SU-DHL-6 (cell line): Measurements from ENCODE around the gene DLG2.

Experiments used
- H2AFZ ChIP-seq: fragments of 200-600 bp; sonication (generic); 2 replicates; pipeline ENCODE4 v1.6.1; 2014; ENCODE audit warnings: low read depth, mild to moderate bottlenecking, moderate library complexity, mixed read lengths, antibody characterized with exemption, low read length; ENCODE audit not compliant: severe bottlenecking
- H3F3A ChIP-seq: fragments of 200-600 bp; shearing (Covaris generic); 2 replicates; pipeline ENCODE4 v1.6.0; 2016; ENCODE audit warnings: antibody characterized with exemption, mild to moderate bottlenecking; ENCODE audit not compliant: insufficient read depth
- H3K27ac ChIP-seq: fragments of 200-600 bp; sonication (generic); 2 replicates; pipeline ENCODE4 v1.5.1; 2016; ENCODE audit warnings: low read depth, mild to moderate bottlenecking, low read length, moderate library complexity, mixed read lengths
- H3K27me3 ChIP-seq: fragments of 200-600 bp; sonication (generic), shearing (Covaris generic); 2 replicates; pipeline ENCODE4 v1.6.0; 2014; ENCODE audit warnings: mild to moderate bottlenecking, low read length
- H3K36me3 ChIP-seq: fragments of 200-600 bp; sonication (generic); 2 replicates; pipeline ENCODE4 v1.6.1; 2014; ENCODE audit warnings: mild to moderate bottlenecking, low read length, mixed read lengths
- H3K4me2 ChIP-seq: fragments of 300-600, 200-600 bp; shearing (Covaris generic), sonication (generic); 2 replicates; pipeline ENCODE4 v1.6.0; 2014; ENCODE audit warnings: low read length, low read depth, mild to moderate bottlenecking; ENCODE audit not compliant: poor library complexity, severe bottlenecking
- H3K4me3 ChIP-seq: fragments of 200-600 bp; sonication (generic); 2 replicates; pipeline ENCODE4 v1.5.1; 2014; ENCODE audit warnings: antibody characterized with exemption, low read length, mild to moderate bottlenecking, mixed read lengths; ENCODE audit not compliant: insufficient read depth, poor library complexity, severe bottlenecking
- H3K79me2 ChIP-seq: fragments of 200-600 bp; sonication (generic); 2 replicates; pipeline ENCODE4 v1.6.1; 2014; ENCODE audit warnings: mild to moderate bottlenecking, low read length, moderate library complexity; ENCODE audit not compliant: insufficient read depth
- H3K9ac ChIP-seq: fragments of 200-600 bp; sonication (generic); 2 replicates; pipeline ENCODE4 v1.7.0; 2014; ENCODE audit warnings: mild to moderate bottlenecking, low read length
- H3K9me2 ChIP-seq: fragments of 200-600 bp; sonication (generic); replicated peaks from 2 replicates; pipeline ENCODE4 v1.6.1; 2014; ENCODE audit warnings: low read length; ENCODE audit not compliant: insufficient read depth
- H3K9me3 ChIP-seq: fragments of 200-600 bp; sonication (generic); 2 replicates; pipeline ENCODE4 v1.6.1; 2014; ENCODE audit warnings: low read length, mixed read lengths; ENCODE audit not compliant: insufficient read depth
- H4K20me1 ChIP-seq: fragments of 200-600 bp; sonication (generic); 2 replicates; pipeline ENCODE4 v1.6.1; 2014; ENCODE audit warnings: low read depth, mild to moderate bottlenecking, antibody characterized with exemption, low read length, moderate library complexity, mixed read lengths
- EZH2phosphoT487 ChIP-seq: fragments of 200-600 bp; sonication (generic), shearing (Covaris generic); conservative IDR thresholded peaks from 2 replicates; pipeline ENCODE4 v1.6.1; 2018; ENCODE audit warnings: mild to moderate bottlenecking, antibody characterized with exemption, low read length, moderate library complexity, mixed read lengths
- TF ChIP-seq, protein P1 (sequence below): fragments of 200-600 bp; sonication (generic); IDR thresholded peaks from one replicate; pipeline ENCODE4 v1.5.1; 2017; ENCODE audit warnings: antibody characterized with exemption, mild to moderate bottlenecking, low read length, moderate library complexity; ENCODE audit not compliant: insufficient read depth, poor library complexity, severe bottlenecking

The DLG2 gene

DNA sequence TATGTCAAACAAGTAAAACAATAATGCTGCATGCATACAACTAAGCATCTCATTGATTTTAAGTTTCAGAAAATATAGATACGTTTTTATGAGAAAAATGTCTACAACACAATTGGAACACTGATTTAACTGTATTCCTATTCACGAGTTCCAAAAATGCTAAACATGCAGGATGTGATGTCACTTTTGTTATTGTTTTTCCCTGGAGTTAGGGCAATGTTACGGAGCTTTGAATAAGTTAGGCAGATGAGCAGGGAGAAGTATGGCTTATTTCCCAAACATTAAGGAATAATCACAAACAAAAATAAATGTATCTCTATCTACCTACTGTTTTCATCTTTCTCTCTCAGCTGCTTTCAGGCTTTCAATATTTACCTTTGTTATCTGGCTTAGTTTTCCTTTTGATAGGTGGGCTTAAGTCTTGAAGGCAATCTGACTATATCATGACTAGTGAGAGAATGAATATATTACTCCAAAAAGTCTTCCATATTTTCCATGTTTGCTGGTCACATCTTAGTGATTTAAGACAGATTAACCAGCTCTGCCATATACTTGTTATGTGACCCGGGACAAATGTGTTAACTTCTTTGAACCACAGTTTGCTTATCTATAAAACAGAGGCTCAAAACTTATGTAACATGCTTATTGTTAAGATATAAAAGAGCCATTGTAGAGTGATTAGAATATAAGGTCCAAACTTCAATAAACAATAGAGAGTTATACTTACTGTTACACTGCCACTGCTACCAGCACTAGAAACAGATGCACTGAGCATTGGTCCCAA is 1486.6 kb downstream of the DLG2 start:
- H4K20me1 ChIP-seq = no peaks in the 10 kb centered on the region
- TF ChIP-seq, protein P1, sequence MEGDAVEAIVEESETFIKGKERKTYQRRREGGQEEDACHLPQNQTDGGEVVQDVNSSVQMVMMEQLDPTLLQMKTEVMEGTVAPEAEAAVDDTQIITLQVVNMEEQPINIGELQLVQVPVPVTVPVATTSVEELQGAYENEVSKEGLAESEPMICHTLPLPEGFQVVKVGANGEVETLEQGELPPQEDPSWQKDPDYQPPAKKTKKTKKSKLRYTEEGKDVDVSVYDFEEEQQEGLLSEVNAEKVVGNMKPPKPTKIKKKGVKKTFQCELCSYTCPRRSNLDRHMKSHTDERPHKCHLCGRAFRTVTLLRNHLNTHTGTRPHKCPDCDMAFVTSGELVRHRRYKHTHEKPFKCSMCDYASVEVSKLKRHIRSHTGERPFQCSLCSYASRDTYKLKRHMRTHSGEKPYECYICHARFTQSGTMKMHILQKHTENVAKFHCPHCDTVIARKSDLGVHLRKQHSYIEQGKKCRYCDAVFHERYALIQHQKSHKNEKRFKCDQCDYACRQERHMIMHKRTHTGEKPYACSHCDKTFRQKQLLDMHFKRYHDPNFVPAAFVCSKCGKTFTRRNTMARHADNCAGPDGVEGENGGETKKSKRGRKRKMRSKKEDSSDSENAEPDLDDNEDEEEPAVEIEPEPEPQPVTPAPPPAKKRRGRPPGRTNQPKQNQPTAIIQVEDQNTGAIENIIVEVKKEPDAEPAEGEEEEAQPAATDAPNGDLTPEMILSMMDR = no peak
- no peak for TF ChIP-seq EZH2phosphoT487
- no peaks in the 10 kb centered on the region for H3K27me3 ChIP-seq
- no peak overlapping the region for H2AFZ ChIP-seq
- no peaks in the 10 kb centered on the region for H3K9me3 ChIP-seq
- no peak overlapping the region for H3K4me2 ChIP-seq
- no peak overlapping the region for H3K9ac ChIP-seq
- H3K27ac ChIP-seq = no peak overlapping the region
- no peaks in the 10 kb centered on the region for H3K36me3 ChIP-seq
- H3K4me3 ChIP-seq = no peak overlapping the region
- no peaks in the 10 kb centered on the region for H3K9me2 ChIP-seq
- H3K79me2 ChIP-seq = no peaks in the 10 kb centered on the region
- no peaks in the 10 kb centered on the region for H3F3A ChIP-seq

DNA sequence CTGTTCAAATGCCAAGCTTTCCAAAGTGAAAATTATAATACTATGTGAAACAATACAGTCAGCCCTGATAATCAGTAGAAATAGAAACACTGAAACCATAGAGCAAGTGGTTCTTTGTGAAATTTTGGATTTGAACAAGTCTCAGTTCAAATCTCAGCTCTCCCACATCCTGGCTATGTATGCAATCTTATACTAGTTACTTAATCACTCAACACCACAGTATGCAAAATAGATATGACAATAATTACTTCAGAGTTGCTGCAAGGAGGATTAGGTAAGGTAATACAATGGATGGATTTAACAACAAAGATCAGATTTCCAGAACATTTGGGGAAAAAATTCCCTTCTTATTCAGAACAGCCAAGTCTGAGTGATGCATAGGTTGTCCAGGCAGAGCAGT is 1489.2 kb downstream of the DLG2 start:
- H3K9me3 ChIP-seq = no peaks in the 10 kb centered on the region
- H3K9me2 ChIP-seq = no peaks in the 10 kb centered on the region
- no peak overlapping the region for H3K4me2 ChIP-seq
- H2AFZ ChIP-seq = no peak overlapping the region
- no peaks in the 10 kb centered on the region for H3K36me3 ChIP-seq
- H3K4me3 ChIP-seq = no peak overlapping the region
- H3K79me2 ChIP-seq = no peaks in the 10 kb centered on the region
- no peak overlapping the region for H3K9ac ChIP-seq
- no peaks in the 10 kb centered on the region for H4K20me1 ChIP-seq
- no peaks in the 10 kb centered on the region for H3K27me3 ChIP-seq
- no peaks in the 10 kb centered on the region for H3F3A ChIP-seq
- no peak overlapping the region for H3K27ac ChIP-seq
- TF ChIP-seq EZH2phosphoT487 = no peak
- TF ChIP-seq, protein P1 = no peak

DNA sequence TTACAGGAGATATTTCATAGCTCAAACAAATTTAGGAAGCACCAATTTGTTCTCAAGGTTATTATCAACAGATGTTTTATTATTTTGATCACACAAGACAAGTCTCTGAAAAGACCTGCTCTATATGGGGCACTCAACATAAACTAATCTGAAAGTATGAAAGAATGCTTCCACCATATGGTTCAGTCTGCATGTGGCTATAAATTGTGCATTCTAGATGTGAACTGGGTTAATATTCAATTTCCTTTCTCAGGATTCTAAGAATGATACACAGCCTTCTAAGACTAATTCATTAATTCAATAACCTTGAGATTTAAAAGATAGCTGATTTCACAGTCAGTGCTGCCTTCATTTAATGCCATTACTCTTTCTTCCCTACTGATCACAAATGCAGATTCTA is 1489.6 kb downstream of the DLG2 start:
- no peaks in the 10 kb centered on the region for H3K36me3 ChIP-seq

More for the DNA sequence above, 1489.6 kb downstream of the DLG2 start:
- no peak overlapping the region for H3K4me3 ChIP-seq
- no peaks in the 10 kb centered on the region for H3F3A ChIP-seq
- H3K9me2 ChIP-seq = no peaks in the 10 kb centered on the region
- H3K79me2 ChIP-seq = no peaks in the 10 kb centered on the region
- TF ChIP-seq, protein P1 = no peak
- TF ChIP-seq EZH2phosphoT487 = no peak
- H3K9ac ChIP-seq = no peak overlapping the region
- no peak overlapping the region for H3K4me2 ChIP-seq
- H3K27ac ChIP-seq = no peak overlapping the region
- H2AFZ ChIP-seq = no peak overlapping the region
- no peaks in the 10 kb centered on the region for H4K20me1 ChIP-seq
- H3K9me3 ChIP-seq = no peaks in the 10 kb centered on the region
- H3K27me3 ChIP-seq = no peaks in the 10 kb centered on the region
